Stimulated activated CD8-positive, alpha-beta memory T cell treated with anti-CD3 and anti-CD28 coated beads, Interleukin-7, amount 100 ng/mL, for 24 hours (primary cell): ENCODE measurements around the gene SRY.
"Not testable (repeated sequence)": the region's sequence is repeated elsewhere in the genome, so short reads cannot be mapped to it uniquely, and the experiment has no call there.

ENCODE experiments used
- DNase-seq: peaks from one replicate; pipeline ENCODE4 v3.0.0-alpha.2; 2020; ENCODE audit warnings: low read depth

Gene SRY

GRCh38 chrY:2787600-2787999 is at the start of gene SRY:
TSS of gene SRY (minus strand) at chrY:2787682. CDS start at chrY:2787603, 79 bp downstream.
- no peak for DNase-seq

GRCh38 chrY:2837078-2837477 is 49.6 kb upstream of the SRY start:
- no peak for DNase-seq

DNA sequence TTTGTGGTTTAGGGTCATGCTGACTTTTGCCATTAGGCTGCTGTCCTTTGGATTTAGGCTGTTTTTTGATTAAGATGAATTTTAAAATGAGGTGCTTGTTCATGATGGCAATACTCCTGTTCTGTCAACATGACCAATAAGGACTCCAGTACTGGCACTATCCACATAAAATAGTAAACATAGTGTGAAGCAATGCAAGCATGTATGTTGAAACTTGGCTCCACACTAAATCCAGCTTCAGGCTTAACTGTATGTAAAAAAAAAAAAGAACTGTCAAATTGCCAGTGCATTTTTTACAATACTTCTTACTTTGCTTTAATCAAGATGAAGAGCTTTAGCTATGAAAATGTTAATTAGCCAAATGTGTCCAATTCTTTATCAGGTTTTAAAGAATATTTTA is 47.7 kb upstream of the SRY start:
- no peak for DNase-seq

- DNase-seq: no peak
Measured at GRCh38 chrY:2828497-2828896, 41.0 kb upstream of the SRY start.

DNA sequence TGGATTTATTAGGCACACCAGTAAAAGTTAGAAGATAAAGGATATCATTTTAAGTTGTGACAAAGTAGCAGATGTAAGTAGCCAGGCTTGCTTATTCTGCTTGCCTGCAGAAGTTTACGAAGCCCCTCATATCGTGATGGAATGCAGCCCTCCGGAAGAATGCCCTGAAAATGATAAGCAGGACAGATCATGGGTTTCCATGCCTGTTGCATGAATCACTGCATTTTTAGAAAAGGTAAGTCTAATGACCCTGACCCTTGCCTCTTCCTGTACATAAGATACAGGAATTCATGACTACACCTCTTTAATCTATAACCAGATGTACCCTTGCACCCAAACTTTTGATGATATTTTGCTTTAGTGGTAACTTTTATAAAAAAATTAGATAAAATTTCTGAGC is 37.0 kb upstream of the SRY start:
- DNase-seq: no peak

DNA sequence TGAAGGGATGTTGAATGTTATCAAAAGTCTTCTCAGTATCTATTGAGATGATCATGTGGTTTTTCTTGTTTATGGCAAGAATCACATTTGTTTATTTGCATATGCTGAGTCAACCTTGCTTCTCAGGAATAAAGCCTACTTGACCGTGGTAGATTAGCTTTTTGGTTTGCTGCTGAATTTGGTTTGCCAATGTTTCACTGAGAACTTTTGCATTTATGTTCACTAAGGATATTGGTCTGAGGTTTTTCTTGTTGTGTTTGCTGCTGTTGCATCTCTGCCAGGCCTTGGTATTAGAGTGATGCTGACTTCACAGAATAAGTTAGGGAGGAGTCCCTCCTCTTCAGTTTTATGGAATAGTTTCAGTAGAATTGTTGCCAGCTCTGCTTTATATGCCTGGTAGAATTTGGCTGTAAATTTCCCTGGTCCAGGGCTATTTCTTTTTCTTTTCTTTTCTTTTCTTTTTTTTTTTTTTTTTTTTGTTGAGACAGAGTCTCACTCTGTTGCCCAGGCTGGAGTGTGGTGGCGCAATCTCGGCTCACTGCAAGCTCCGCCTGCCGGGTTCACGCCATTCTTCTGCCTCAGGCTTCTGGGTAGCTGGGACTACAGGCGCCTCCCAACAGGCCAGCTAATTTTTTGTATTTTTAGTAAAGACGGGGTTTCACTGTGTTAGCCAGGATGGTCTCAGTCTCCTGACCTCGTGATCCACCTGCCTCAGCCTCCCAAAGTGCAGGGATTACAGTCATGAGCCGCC is 29.8 kb upstream of the SRY start:
- not testable (repeated sequence) for DNase-seq

DNA sequence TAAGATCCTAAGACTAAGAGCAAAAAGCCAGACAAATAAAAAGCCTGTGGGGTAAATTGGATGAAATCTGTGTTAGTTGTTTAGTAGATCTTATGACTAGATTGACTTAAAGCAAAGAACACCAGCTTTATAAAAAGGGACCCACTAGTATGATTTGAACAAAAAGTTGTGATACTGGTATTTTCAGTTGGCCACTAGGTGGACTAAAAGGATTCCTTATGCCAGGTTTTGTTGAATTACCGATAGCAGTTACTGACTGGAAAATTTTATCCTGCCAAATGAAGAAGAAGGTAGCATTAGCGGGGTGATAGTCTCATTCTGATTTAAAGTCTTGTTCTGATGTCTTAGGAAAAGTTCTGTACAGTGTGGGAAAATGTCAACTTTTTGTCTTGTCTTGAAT is 12.8 kb upstream of the SRY start:
- DNase-seq: no peak

DNA sequence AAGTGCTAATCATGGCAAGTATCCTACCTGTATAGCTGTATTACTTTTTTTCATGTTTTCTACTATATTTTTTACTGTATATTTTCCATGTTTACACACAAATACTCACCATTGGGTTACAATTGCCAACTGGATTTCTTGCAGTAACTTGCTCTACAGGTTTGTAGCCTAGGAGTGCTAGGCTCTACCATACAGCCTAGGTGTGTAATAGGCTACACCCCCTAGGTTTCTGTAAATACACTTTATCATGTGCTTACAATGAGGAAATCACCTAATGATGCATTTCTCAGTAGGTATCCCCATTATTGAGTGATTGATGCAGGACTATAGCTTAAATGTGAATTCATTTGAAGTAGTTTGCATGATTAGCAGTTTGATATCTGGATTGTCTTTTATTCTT is 10.5 kb upstream of the SRY start:
- no peak for DNase-seq

DNA sequence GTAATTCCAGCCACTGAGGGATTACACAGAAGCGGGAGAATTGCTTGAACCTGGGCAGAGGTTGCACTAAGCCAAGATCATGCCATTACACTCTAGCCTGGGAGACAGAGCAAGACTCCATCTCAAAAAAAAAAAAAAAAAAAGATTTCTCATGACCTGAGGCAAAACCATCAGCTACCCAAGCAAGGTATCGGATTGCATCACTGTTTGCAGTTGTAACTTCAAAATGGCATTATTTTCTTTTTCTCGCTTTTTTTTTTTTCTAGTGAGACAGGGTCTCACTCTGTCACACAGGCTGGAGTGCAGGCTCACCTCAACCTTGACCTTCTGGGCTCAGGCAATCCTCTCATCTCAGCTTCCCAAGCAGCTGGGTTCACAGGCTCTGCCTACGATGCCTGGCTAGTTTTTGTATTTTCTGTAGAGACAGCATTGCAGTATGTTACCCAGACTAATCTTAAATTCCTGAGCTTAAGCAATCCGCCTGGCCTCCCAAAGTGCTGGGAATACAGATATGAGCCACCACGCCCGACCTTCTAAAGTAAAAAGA is 9.6 kb upstream of the SRY start:
- no peak for DNase-seq

DNA sequence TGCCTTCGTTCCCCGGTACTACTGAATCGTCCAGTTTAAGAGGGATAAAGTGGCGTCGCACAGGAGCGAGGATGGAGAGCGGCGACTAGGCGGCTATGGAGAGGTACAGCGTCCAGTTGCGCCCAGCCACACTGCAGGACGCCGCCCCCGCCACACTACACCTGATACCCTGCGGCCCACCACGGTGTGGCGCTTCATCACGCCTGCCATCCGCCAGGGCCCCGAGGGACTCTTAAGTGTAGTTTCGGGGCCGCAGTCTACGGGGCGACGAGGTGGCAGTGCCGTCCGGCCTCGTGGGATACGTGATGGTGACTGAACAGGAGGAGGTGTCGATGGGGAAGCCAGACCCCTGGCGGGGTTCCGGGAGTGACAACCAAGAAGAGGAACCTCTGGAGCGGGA is 2.3 kb upstream of the SRY start:
- no peak for DNase-seq

DNA sequence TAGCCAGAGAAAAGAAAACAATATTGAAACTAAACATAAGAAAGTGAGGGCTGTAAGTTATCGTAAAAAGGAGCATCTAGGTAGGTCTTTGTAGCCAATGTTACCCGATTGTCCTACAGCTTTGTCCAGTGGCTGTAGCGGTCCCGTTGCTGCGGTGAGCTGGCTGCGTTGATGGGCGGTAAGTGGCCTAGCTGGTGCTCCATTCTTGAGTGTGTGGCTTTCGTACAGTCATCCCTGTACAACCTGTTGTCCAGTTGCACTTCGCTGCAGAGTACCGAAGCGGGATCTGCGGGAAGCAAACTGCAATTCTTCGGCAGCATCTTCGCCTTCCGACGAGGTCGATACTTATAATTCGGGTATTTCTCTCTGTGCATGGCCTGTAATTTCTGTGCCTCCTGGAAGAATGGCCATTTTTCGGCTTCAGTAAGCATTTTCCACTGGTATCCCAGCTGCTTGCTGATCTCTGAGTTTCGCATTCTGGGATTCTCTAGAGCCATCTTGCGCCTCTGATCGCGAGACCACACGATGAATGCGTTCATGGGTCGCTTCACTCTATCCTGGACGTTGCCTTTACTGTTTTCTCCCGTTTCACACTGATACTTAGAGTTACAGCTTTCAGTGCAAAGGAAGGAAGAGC is 488 bp downstream of the SRY start:
- DNase-seq: no peak
